GM19240 (cell line): ENCODE results near the gene MYCL.

Experiments
- DNase-seq: peaks from one replicate; pipeline ENCODE4 v3.0.0; 2011; ENCODE audit warnings: low spot score; ENCODE audit not compliant: insufficient read length

MYCL gene, protein sequence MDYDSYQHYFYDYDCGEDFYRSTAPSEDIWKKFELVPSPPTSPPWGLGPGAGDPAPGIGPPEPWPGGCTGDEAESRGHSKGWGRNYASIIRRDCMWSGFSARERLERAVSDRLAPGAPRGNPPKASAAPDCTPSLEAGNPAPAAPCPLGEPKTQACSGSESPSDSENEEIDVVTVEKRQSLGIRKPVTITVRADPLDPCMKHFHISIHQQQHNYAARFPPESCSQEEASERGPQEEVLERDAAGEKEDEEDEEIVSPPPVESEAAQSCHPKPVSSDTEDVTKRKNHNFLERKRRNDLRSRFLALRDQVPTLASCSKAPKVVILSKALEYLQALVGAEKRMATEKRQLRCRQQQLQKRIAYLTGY

GRCh38 chr1:39901714-39902459 is at the start of gene MYCL:
Gene MYCL (minus strand): TSS chr1:39901917. CDS start chr1:39901434, 483 bp downstream.
- peak; percentile 66 for DNase-seq

- no peak for DNase-seq
Observed at GRCh38 chr1:39949891-39950290, 48.2 kb upstream of the MYCL start.

GRCh38 chr1:39947260-39947659 is 45.5 kb upstream of the MYCL start:
- DNase-seq = no peak

GRCh38 chr1:39946216-39946615 is 44.5 kb upstream of the MYCL start:
- no peak for DNase-seq

DNA sequence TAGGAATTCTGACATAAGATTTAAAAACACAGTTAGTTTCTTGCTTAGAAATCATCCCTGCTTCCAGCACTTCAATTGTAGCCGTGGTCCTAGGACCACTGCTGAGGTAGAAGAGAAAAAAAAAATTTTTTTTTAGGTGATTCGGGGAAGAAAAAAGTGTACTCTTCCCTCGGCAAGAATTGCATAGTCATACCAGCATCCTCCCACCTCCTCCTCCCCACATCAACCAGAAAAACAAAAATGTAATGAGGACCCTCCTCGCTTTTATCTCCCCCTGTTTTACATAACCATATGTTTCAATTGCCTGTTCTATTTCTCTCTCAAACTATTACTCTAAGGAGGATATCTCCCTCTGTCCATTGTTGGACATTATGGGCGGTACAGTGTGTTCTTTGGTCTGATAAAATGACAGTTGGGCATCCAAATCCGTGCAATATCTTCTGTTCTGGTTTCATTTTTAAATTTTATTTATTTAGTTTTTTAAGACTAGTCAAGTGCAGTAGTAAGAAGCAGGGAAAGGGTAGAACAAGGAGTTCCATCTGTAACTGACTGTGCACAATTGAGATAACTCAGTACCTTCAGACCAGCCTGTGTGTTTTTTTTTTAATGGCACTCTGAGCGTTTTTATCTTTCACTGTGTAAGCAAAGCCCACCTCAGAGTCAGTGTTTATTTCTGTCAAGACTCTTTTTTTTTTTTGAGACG is 42.8 kb upstream of the MYCL start:
- DNase-seq = no peak

GRCh38 chr1:39943471-39944290 is 42.0 kb upstream of the MYCL start:
- no peak for DNase-seq

- no peak for DNase-seq
Observed at GRCh38 chr1:39940980-39941871, 39.5 kb upstream of the MYCL start.

DNA sequence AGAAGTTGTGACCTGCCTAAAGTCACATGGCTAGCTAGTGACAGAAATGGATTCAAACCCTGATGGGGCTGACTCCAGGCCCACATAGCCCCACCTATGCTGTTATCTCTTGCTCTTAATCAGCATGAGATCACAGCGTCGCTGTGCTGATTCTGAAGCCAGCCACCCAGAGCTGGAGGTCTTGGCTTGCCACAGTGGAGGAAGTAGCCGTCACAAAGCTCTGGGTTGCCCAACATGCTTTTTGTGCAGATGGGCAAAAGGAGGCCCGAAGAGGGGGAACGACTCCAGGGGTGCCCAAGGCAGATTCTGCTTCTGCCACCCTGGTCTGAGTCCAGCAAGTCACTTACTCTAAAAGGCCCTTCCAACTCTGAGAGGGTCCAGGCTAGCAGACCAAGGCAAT is 38.5 kb upstream of the MYCL start:
- no peak for DNase-seq

DNA sequence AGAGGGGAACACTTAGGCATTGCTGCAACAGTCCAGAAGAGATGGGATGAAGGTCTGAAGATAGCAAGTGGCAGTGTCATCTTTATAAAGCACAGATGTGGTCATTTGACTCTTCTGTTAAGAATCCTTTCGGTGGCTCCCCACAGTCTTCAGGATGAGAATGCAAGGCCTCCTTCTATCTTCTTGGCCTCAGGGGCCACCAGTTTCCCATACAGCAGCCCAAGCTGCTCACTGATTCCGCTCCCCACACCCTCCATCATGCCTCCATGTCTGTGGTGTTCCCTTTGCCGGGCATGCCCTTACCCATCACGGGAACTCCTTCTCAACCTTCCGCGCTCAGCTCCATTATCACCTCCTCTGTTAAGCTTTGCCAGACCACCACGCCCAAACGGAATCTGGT is 37.1 kb upstream of the MYCL start:
- DNase-seq = no peak

- DNase-seq = no peak
Observed at GRCh38 chr1:39936724-39937491, 35.2 kb upstream of the MYCL start.

DNA sequence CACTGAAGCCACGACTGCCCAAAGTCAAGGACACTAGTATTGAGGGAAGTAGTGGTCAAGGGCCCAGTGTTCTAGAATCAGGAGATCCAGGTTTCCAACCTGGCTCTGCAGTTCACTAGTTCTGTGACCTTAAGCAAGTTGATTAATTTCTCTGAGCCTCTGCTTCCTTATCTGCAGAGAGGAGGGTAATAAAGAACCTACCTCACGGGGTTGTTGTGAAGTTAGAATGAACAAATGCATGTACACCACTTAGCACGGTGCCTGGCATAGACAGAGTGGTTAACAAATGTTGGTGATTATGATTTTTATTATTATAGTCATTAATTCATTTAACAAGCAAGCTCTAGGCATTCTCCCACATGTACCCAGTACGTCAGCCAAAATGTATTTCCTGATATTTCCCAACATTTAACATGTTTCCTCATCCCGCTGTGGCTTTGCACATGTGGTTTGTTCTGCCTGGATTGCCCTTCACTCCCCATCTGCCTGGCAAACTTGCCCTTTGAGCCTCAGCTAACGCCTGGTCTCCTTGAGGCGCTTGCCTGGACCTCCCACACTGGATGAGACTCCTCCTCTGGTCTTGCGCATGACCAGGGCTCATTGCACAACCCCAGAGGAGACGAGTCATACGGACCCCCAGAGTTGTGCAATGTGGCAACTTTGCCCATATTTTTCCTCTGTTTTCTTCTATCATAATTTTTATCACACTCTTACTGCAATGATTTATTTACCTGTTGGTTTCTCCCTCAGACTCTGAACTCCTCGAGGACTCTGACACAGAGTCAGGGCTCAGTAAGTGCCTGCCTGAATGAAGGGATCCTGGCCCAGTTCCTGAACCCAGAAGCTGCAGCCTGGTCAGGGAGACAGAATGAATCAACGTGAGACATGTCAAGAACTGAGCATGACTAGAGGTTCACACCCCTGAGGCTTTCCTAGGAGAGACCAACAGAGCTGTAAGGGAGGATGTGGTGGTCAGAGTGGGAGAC is 32.5 kb upstream of the MYCL start:
- no peak for DNase-seq

DNA sequence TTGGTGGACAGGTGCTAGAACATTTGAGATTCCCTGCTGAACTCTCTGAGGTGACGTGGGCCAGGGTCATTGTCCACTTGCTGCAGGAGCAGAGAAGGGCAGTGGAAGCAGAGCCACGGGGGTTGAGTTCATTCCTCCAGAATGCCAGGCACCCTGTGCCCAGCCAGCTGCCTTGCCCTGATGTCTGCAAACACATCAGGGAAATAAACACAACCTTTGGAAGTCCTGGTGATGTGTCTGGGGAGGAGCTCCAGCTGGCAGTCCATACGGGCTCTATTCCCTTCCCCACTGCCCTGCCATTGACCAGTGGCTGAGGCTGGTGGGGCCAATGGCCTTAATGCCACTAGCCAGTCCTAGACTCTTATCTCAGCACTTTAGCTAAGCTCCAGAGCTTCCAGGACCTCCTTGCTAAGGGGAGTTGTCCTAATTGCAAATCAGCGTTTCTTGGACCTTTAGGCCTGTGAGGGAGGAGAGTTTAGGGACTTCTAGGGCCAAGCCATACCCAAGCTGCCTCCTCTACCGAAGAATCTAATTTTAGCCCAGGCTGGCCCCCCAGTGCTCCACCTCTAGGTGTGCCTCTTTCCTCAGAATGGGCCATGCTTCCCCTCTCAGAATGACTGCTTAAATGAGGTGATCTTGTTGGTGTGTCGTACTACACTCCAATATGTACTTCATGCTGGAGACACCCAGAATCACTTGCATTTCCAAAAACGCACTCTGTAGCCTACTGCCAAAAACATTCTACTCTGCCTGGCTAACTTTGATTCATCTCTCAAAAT is 27.3 kb upstream of the MYCL start:
- DNase-seq = no peak

DNA sequence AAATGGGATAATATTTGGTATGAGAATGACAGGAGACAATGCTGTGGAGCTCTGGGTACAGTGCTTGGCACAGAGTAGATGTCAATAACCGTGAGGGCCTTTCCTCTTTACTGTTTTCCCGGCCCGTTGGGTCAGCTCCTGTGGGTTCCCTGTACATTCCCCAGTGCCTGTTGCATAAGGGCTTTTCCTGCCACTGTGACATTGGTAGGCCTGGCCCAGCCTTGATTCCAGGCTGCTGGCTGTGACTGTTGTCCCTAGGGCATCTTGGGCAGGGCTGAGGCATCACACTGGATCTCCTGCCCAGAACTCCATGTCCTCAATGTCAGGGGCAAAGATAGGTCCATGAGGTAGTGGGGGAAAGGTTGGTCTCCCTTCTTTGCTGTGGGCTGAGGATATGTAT is 25.8 kb upstream of the MYCL start:
- DNase-seq = no peak

GRCh38 chr1:39926820-39927219 is 25.1 kb upstream of the MYCL start:
- DNase-seq = no peak

GRCh38 chr1:39926343-39926793 is 24.7 kb upstream of the MYCL start:
- no peak for DNase-seq

GRCh38 chr1:39925721-39926342 is 24.1 kb upstream of the MYCL start:
- DNase-seq = no peak

- DNase-seq = no peak
Observed at GRCh38 chr1:39922251-39922688, 20.6 kb upstream of the MYCL start.
